CD14-positive monocyte (primary cell): ENCODE measurements around the gene OR6B1. TPM values are rescaled to one million over a fixed set of nuclear protein-coding genes. Genes with fewer than 3 reads are reported as not detected.

Experiments
- DNase-seq, 3 donors: peaks; one replicate each; pipeline ENCODE4 v3.0.0-alpha.2; 2011 to 2022
- H2AFZ ChIP-seq: 2 replicates; pipeline ENCODE4 v1.6.0; 2012; ENCODE audit warnings: mild to moderate bottlenecking, low read depth, low read length, inconsistent platforms; ENCODE audit not compliant: insufficient read depth, poor library complexity, severe bottlenecking
- H3K27ac ChIP-seq, 2 donors: 1 replicate in 1 of 2; 2 replicates in 1 of 2; pipeline ENCODE4 v1.5.1; 2012 to 2013; ENCODE audit warnings: low read length in 2 of 2, control low read depth in 1 of 2, inconsistent platforms in 1 of 2, low read depth in 1 of 2, mild to moderate bottlenecking in 1 of 2
- H3K27me3 ChIP-seq, 2 donors: one replicate each; pipeline versions ENCODE4 v1.6.0 to v1.6.1; 2011 to 2013; ENCODE audit warnings: low read length in 2 of 2; ENCODE audit not compliant: control insufficient read depth in 2 of 2, insufficient read depth in 2 of 2
- H3K36me3 ChIP-seq, 2 donors: replicated peaks in 1 of 2; 1 replicate in 1 of 2; 2 replicates in 1 of 2; pipeline versions ENCODE4 v1.5.1 to v1.6.1; 2012 to 2013; ENCODE audit warnings: low read length in 2 of 2, control low read depth in 1 of 2, inconsistent platforms in 1 of 2, mild to moderate bottlenecking in 1 of 2; ENCODE audit not compliant: insufficient read depth in 2 of 2, control insufficient read depth in 1 of 2
- H3K4me1 ChIP-seq, 2 donors: 1 replicate in 1 of 2; 2 replicates in 1 of 2; pipeline versions ENCODE4 v1.5.1 to v1.6.1; 2012 to 2013; ENCODE audit warnings: low read length in 2 of 2, control low read depth in 1 of 2, inconsistent platforms in 1 of 2, mild to moderate bottlenecking in 1 of 2, moderate library complexity in 1 of 2; ENCODE audit not compliant: insufficient read depth in 2 of 2, control insufficient read depth in 1 of 2
- H3K4me2 ChIP-seq: replicated peaks from 2 replicates; pipeline ENCODE3; 2012; ENCODE audit warnings: low read length, moderate library complexity, mild to moderate bottlenecking; ENCODE audit not compliant: poor library complexity, severe bottlenecking; ENCODE audit errors: extremely low read depth
- H3K4me3 ChIP-seq, 3 experiments: fragments of 200-600 bp in 1 of 3; sonication (generic) in 1 of 3; replicated peaks in 1 of 3; 1 replicate in 2 of 3; 2 replicates in 1 of 3; pipeline ENCODE4 v1.5.1; 2011 to 2013; ENCODE audit warnings: low read length in 3 of 3, mild to moderate bottlenecking in 3 of 3, control low read depth in 2 of 3, low read depth in 2 of 3, inconsistent platforms in 1 of 3, moderate library complexity in 1 of 3
- H3K79me2 ChIP-seq: 2 replicates; pipeline ENCODE4 v1.6.0; 2012; ENCODE audit warnings: mild to moderate bottlenecking, control low read depth, inconsistent platforms, low read length, moderate library complexity; ENCODE audit not compliant: insufficient read depth
- H3K9ac ChIP-seq: 2 replicates; pipeline ENCODE4 v1.6.0; 2017; ENCODE audit warnings: low read length, mild to moderate bottlenecking; ENCODE audit not compliant: insufficient read depth, poor library complexity, severe bottlenecking
- H3K9me3 ChIP-seq, 2 donors: replicated peaks in 1 of 2; 1 replicate in 1 of 2; 2 replicates in 1 of 2; pipeline versions ENCODE4 v1.5.1 to v1.6.1; 2012 to 2013; ENCODE audit warnings: low read length in 2 of 2, control low read depth in 1 of 2; ENCODE audit not compliant: control insufficient read depth in 1 of 2, insufficient read depth in 1 of 2
- H4K20me1 ChIP-seq: 2 replicates; pipeline ENCODE4 v1.6.0; 2012; ENCODE audit warnings: mild to moderate bottlenecking, low read length, control low read depth, moderate library complexity; ENCODE audit not compliant: insufficient read depth
- H3K27ac Mint-ChIP-seq, 7 donors: one replicate each; pipeline ENCODE4 v1.8.0; 2020; ENCODE audit warnings: mild to moderate bottlenecking in 7 of 7, mixed read lengths in 7 of 7, moderate library complexity in 6 of 7, inconsistent platforms in 2 of 7
- H3K27me3 Mint-ChIP-seq, 3 donors: one replicate each; pipeline ENCODE4 v1.8.0; 2021 to 2022; ENCODE audit warnings: low read depth in 3 of 3, mild to moderate bottlenecking in 3 of 3, mixed read lengths in 3 of 3, moderate library complexity in 3 of 3, inconsistent platforms in 1 of 3
- H3K36me3 Mint-ChIP-seq, 2 donors: one replicate each; pipeline ENCODE4 v1.8.0; 2020; ENCODE audit warnings: mixed read lengths in 2 of 2, inconsistent platforms in 1 of 2, mild to moderate bottlenecking in 1 of 2
- H3K4me1 Mint-ChIP-seq: one replicate; pipeline ENCODE4 v1.8.0; 2020; ENCODE audit warnings: mild to moderate bottlenecking, mixed read lengths
- H3K4me3 Mint-ChIP-seq, 2 donors: one replicate each; pipeline ENCODE4 v1.8.0; 2020; ENCODE audit warnings: mild to moderate bottlenecking in 2 of 2, mixed read lengths in 2 of 2, moderate library complexity in 1 of 2
- H3K9me3 Mint-ChIP-seq, 7 donors: one replicate each; pipeline ENCODE4 v1.8.0; 2020 to 2022; ENCODE audit warnings: mixed read lengths in 7 of 7, mild to moderate bottlenecking in 6 of 7, moderate library complexity in 6 of 7, inconsistent platforms in 2 of 7
- WGBS: methylation state at CpG from one replicate; pipeline ENCODE4 v1.1.5; 2013; ENCODE audit warnings: missing lambda C conversion rate; ENCODE audit not compliant: insufficient coverage; 5-methylcytosine and 5-hydroxymethylcytosine counted together
- intact Hi-C, 2 donors: fragments of 100-400 bp; cut with micrococcal nuclease; formaldehyde crosslinking; loops; one replicate each; pipeline versions ENCODE4 v1.15.0 to v1.15.1; 2023
- polyA plus RNA-seq, 3 donors: library from polyadenylated mRNA; depleted of rRNA in 1 of 3; unstranded in 2 of 3; stranded (reverse) in 1 of 3; fragments of 300-500 nt in 2 of 3; fragments of >200 nt in 1 of 3; fragmentation: Illumina TruSeq in 2 of 3; gene quantifications; 1 replicate in 2 of 3; 2 replicates in 1 of 3; pipeline ENCODE4 v1.2.3, GENCODE V29; 2012 to 2021
- TF ChIP-seq, protein P1 (sequence below): fragments of 200-600 bp; IDR thresholded peaks from one replicate; pipeline ENCODE4 v1.8.0; 2022; ENCODE audit warnings: antibody characterized with exemption, mild to moderate bottlenecking

The OR6B1 gene
- polyA plus RNA-seq, 3 donors: not detected

DNA sequence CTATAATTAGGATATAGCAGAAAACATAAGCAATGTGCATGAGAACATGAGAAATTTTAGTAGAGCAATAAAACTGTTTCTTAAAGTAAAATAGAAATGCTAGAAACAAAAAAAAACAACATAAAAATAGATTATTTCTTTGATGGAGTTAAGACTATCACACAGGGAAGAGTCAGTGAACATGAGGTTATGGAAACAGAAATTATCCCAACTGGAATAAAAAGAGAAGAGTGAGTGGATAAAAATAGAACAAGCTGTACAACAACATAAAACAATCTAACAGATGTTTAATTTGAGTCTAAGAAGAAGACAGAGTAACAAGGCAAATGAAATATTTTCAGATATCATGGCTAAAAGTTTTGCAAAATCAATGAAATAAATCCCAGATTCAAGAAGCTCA lies 7.5 kb upstream of the OR6B1 start:
- peaks cover 0 to 1% (median 0%) of the 10 kb centered on the region in 3 donors for H3K27me3 Mint-ChIP-seq
- no peak for DNase-seq
- Histone ChIP-seq H3K9ac (no peak overlapping the region), H4K20me1 (no peaks in the 10 kb centered on the region), H3K4me1 (no peaks in the 10 kb centered on the region), H3K4me2 (no peak overlapping the region), H3K27me3 (no peaks in the 10 kb centered on the region), H3K27ac (no peak overlapping the region), H3K9me3 (peaks cover 0 to 5% of the 10 kb centered on the region in 2 donors), H2AFZ (no peak overlapping the region), H3K36me3 (no peaks in the 10 kb centered on the region), H3K4me3 (no peak overlapping the region), H3K79me2 (no peaks in the 10 kb centered on the region)
- TF ChIP-seq, protein P1, sequence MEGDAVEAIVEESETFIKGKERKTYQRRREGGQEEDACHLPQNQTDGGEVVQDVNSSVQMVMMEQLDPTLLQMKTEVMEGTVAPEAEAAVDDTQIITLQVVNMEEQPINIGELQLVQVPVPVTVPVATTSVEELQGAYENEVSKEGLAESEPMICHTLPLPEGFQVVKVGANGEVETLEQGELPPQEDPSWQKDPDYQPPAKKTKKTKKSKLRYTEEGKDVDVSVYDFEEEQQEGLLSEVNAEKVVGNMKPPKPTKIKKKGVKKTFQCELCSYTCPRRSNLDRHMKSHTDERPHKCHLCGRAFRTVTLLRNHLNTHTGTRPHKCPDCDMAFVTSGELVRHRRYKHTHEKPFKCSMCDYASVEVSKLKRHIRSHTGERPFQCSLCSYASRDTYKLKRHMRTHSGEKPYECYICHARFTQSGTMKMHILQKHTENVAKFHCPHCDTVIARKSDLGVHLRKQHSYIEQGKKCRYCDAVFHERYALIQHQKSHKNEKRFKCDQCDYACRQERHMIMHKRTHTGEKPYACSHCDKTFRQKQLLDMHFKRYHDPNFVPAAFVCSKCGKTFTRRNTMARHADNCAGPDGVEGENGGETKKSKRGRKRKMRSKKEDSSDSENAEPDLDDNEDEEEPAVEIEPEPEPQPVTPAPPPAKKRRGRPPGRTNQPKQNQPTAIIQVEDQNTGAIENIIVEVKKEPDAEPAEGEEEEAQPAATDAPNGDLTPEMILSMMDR: no peak
- peaks cover 3 to 16% (median 9%) of the 10 kb centered on the region in 7 donors for H3K9me3 Mint-ChIP-seq
- H3K27ac Mint-ChIP-seq: no peak overlapping the region
- no peaks in the 10 kb centered on the region for H3K4me1 Mint-ChIP-seq
- no peak overlapping the region for H3K4me3 Mint-ChIP-seq
- no peaks in the 10 kb centered on the region for H3K36me3 Mint-ChIP-seq
- intact Hi-C loops: no loop called here

DNA sequence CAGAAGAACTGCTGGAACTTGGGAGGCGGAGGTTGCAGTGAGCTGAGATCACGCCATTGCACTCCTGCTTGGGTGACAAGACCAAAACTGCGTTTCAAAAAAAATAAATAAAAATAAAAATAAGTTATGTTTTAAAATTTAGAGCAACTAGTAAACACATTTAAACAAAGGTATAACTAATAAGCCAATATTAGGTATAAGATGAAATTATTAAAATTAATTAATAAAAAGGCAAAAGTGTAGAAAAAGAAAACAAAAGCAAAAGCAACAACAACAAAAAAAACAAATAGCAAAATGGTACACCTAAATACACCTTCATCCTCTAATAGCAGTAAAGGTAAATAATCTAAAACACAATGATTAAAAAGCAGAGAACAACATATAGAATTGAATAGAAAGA lies 6.2 kb upstream of the OR6B1 start:
- no peaks in the 10 kb centered on the region for H3K27me3 ChIP-seq
- H3K79me2 ChIP-seq: no peaks in the 10 kb centered on the region
- no peak overlapping the region for H3K27ac Mint-ChIP-seq
- H3K9me3 ChIP-seq: peaks cover 0 to 5% of the 10 kb centered on the region in 2 donors
- intact Hi-C loops: no loop called here
- peaks cover 0 to 1% (median 0%) of the 10 kb centered on the region in 3 donors for H3K27me3 Mint-ChIP-seq
- H3K4me3 Mint-ChIP-seq: no peak overlapping the region
- H3K4me3 ChIP-seq: no peak overlapping the region
- H3K4me1 Mint-ChIP-seq: no peaks in the 10 kb centered on the region
- WGBS: 100% methylated on average over 1 of the region's 3 CpGs
- H3K27ac ChIP-seq: no peak overlapping the region
- no peaks in the 10 kb centered on the region for H3K36me3 ChIP-seq
- no peak overlapping the region for H2AFZ ChIP-seq
- H3K4me2 ChIP-seq: no peak overlapping the region
- H3K36me3 Mint-ChIP-seq: no peaks in the 10 kb centered on the region
- no peak for DNase-seq
- H3K4me1 ChIP-seq: no peaks in the 10 kb centered on the region
- TF ChIP-seq, protein P1: no peak
- H3K9me3 Mint-ChIP-seq: peaks cover 3 to 16% (median 9%) of the 10 kb centered on the region in 7 donors
- H4K20me1 ChIP-seq: no peaks in the 10 kb centered on the region
- no peak overlapping the region for H3K9ac ChIP-seq
